Vagina (tissue), 2 donors: ENCODE results near the gene SLC25A1.

ENCODE experiments used
- POLR2A ChIP-seq, 2 donors: fragments of 450-650 bp; IDR thresholded peaks; one replicate each; pipeline ENCODE4 v1.6.1; 2017; ENCODE audit warnings: antibody characterized with exemption in 2 of 2, mild to moderate bottlenecking in 2 of 2, moderate library complexity in 2 of 2
- POLR2AphosphoS5 ChIP-seq, 2 donors: sonication (generic); formaldehyde crosslinking; IDR thresholded peaks; one replicate each; pipeline ENCODE4 v1.9.0; 2017; ENCODE audit warnings: antibody characterized with exemption in 2 of 2, mild to moderate bottlenecking in 2 of 2, low read depth in 1 of 2; ENCODE audit not compliant: insufficient read depth in 1 of 2
- TF ChIP-seq, protein P1 (sequence below), 3 experiments: fragments of 450-650 bp in 2 of 3; fragments of 200-600 bp in 1 of 3; sonication (generic) in 1 of 3; IDR thresholded peaks; one replicate each; pipeline ENCODE4 v1.5.1; 2017 to 2019; ENCODE audit warnings: antibody characterized with exemption in 3 of 3, mild to moderate bottlenecking in 2 of 3, moderate library complexity in 2 of 3

- TF ChIP-seq, protein P1, sequence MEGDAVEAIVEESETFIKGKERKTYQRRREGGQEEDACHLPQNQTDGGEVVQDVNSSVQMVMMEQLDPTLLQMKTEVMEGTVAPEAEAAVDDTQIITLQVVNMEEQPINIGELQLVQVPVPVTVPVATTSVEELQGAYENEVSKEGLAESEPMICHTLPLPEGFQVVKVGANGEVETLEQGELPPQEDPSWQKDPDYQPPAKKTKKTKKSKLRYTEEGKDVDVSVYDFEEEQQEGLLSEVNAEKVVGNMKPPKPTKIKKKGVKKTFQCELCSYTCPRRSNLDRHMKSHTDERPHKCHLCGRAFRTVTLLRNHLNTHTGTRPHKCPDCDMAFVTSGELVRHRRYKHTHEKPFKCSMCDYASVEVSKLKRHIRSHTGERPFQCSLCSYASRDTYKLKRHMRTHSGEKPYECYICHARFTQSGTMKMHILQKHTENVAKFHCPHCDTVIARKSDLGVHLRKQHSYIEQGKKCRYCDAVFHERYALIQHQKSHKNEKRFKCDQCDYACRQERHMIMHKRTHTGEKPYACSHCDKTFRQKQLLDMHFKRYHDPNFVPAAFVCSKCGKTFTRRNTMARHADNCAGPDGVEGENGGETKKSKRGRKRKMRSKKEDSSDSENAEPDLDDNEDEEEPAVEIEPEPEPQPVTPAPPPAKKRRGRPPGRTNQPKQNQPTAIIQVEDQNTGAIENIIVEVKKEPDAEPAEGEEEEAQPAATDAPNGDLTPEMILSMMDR (IDR thresholded peaks at IDR 0.05) = no peak
- TF ChIP-seq POLR2A (IDR thresholded peaks at IDR 0.05) (no peak), POLR2AphosphoS5 (IDR thresholded peaks at IDR 0.05; ENCODE audit: insufficient read depth in 1 of 2, low read depth in 1 of 2) (no peak)
These were observed 2.8 kb downstream of the SLC25A1 start for GRCh38 chr22:19175602-19176174.
